Thoracic aorta (tissue), 2 donors: ENCODE measurements around the gene PPIE. TPM values are rescaled to one million over a fixed set of nuclear protein-coding genes. Genes with fewer than 3 reads are reported as not detected.

Experiments used
- ATAC-seq: fragments of 150-250 bp; one replicate; pipeline ENCODE4 v1.8.0; 2017; ENCODE audit warnings: low read depth; ENCODE audit not compliant: insufficient number of reproducible peaks, low FRiP score
- DNase-seq: peaks from one replicate; pipeline ENCODE4 v3.0.0-alpha.2; 2020; ENCODE audit warnings: low spot score
- H3K27ac ChIP-seq, 2 donors: fragments of 200-600 bp; sonication (generic); 1 replicate in 1 of 2; 2 replicates in 1 of 2; pipeline ENCODE4 v1.5.1; 2016; ENCODE audit warnings: mild to moderate bottlenecking in 2 of 2, moderate library complexity in 2 of 2
- H3K27me3 ChIP-seq: fragments of 200-600 bp; sonication (generic); replicated peaks from 2 replicates; pipeline ENCODE4 v1.6.0; 2016; ENCODE audit warnings: mild to moderate bottlenecking; ENCODE audit not compliant: insufficient read depth
- H3K36me3 ChIP-seq: fragments of 200-600 bp; sonication (generic); one replicate; pipeline ENCODE4 v1.5.1; 2016
- H3K4me1 ChIP-seq, 2 donors: fragments of 200-600 bp; sonication (generic); 1 replicate in 1 of 2; 2 replicates in 1 of 2; pipeline versions ENCODE4 v1.5.1 to v1.6.0; 2016; ENCODE audit warnings: low read depth in 2 of 2, mild to moderate bottlenecking in 1 of 2; ENCODE audit not compliant: control insufficient read depth in 1 of 2
- H3K4me3 ChIP-seq: fragments of 200-600 bp; sonication (generic); 2 replicates; pipeline ENCODE4 v1.5.1; 2016; ENCODE audit warnings: mild to moderate bottlenecking
- H3K9me3 ChIP-seq: fragments of 200-600 bp; sonication (generic); 2 replicates; pipeline ENCODE4 v1.5.1; 2016
- CTCF ChIP-seq: fragments of 200-600 bp; sonication (generic); IDR thresholded peaks from one replicate; pipeline ENCODE4 v1.5.1; 2019; ENCODE audit warnings: antibody characterized with exemption
- total RNA-seq, 2 donors: library from RNA; depleted of rRNA; stranded (reverse); fragments of >200 nt; gene quantifications; one replicate each; pipeline versions ENCODE4 v1.1.0 to v1.2.3, GENCODE V29; 2016

Gene PPIE
- total RNA-seq, 2 donors from 2014 or later = 30.4 to 53.9 TPM

- H3K4me3 ChIP-seq = no peak overlapping the region
- H3K36me3 ChIP-seq = peaks cover 55% of the 10 kb centered on the region
- H3K9me3 ChIP-seq = no peaks in the 10 kb centered on the region
- H3K27me3 ChIP-seq = no peaks in the 10 kb centered on the region
- peaks cover 11 to 38% of the 10 kb centered on the region in 2 donors for H3K4me1 ChIP-seq
- peak overlapping the region; percentile 71 to 75 for H3K27ac ChIP-seq
- no peak for DNase-seq
- peak; percentile 8 for ATAC-seq
- no peak for TF ChIP-seq CTCF
Observed at GRCh38 chr1:39753132-39754025, 14.7 kb downstream of the PPIE start.

GRCh38 chr1:39754026-39754570 is 15.4 kb downstream of the PPIE start:
- Histone ChIP-seq H3K27ac (peak overlapping the region; percentile 71 to 75), H3K36me3 (peaks cover 54% of the 10 kb centered on the region), H3K9me3 (no peaks in the 10 kb centered on the region), H3K4me1 (peaks cover 11 to 38% of the 10 kb centered on the region in 2 donors), H3K4me3 (no peak overlapping the region), H3K27me3 (no peaks in the 10 kb centered on the region)
- DNase-seq = no peak
- ATAC-seq = peak; percentile 57
- no peak for TF ChIP-seq CTCF

- ATAC-seq (no peak), DNase-seq (no peak)
- Histone ChIP-seq H3K36me3 (peaks cover 54% of the 10 kb centered on the region), H3K27me3 (no peaks in the 10 kb centered on the region), H3K27ac (peak overlapping the region; percentile 71 to 75), H3K4me1 (peaks cover 11 to 38% of the 10 kb centered on the region in 2 donors), H3K4me3 (no peak overlapping the region), H3K9me3 (no peaks in the 10 kb centered on the region)
- TF ChIP-seq CTCF = no peak
Observed at GRCh38 chr1:39754906-39755504, 16.3 kb downstream of the PPIE start.

- Histone ChIP-seq H3K9me3 (no peaks in the 10 kb centered on the region), H3K36me3 (peaks cover 45% of the 10 kb centered on the region), H3K27ac (no peak overlapping the region), H3K4me1 (peaks cover 11 to 38% of the 10 kb centered on the region in 2 donors), H3K27me3 (no peaks in the 10 kb centered on the region), H3K4me3 (no peak overlapping the region)
- DNase-seq (no peak), ATAC-seq (no peak)
- TF ChIP-seq CTCF = no peak
Observed at GRCh38 chr1:39755965-39756659, 17.4 kb downstream of the PPIE start.
